PC-9 (cell line): ENCODE measurements around the gene TOMM5. TPM values are rescaled to one million over a fixed set of nuclear protein-coding genes. Genes with fewer than 3 reads are reported as not detected.

ENCODE experiments used
- BruUV-seq: library from RNA; stranded (reverse); fragments of 400-500 nt; replicated peaks from 2 replicates; lab custom pipeline; 2021; lab: Mats Ljungman, UMichigan
- CTCF ChIA-PET: fragments of 300-600 bp; sonication (Branson Sonifier 250); formaldehyde crosslinking; loops from one replicate; lab custom pipeline; 2022; ENCODE audit warnings: antibody characterized with exemption; lab: Charles Lee
- POLR2A ChIA-PET: fragments of 300-600 bp; sonication (Branson Sonifier 250); formaldehyde crosslinking; loops from one replicate; lab custom pipeline; 2022; ENCODE audit warnings: antibody characterized with exemption; ENCODE audit not compliant: unreplicated experiment; lab: Charles Lee
- DNase-seq, 2 experiments: peaks; one replicate each; pipeline versions ENCODE4 v3.0.0 to v3.0.0-alpha.2; 2015 to 2022; ENCODE audit warnings: mixed read lengths in 1 of 2
- H2AFZ ChIP-seq: fragments of 200-600 bp; sonication (generic); 2 replicates; pipeline ENCODE4 v1.8.1; 2017; ENCODE audit warnings: antibody characterized with exemption
- H3F3A ChIP-seq: fragments of 200-600 bp; sonication (generic); 2 replicates; pipeline ENCODE4 v1.8.1; 2017; ENCODE audit warnings: antibody characterized with exemption, mild to moderate bottlenecking, low read depth; ENCODE audit not compliant: insufficient read depth
- H3K27ac ChIP-seq: fragments of 200-600 bp; sonication (generic); 2 replicates; pipeline ENCODE4 v1.6.1; 2016; ENCODE audit warnings: mixed run types
- H3K27me3 ChIP-seq: fragments of 200-600 bp; sonication (generic); 2 replicates; pipeline ENCODE4 v1.6.1; 2016; ENCODE audit warnings: low read depth, mixed run types; ENCODE audit not compliant: insufficient read depth
- H3K36me3 ChIP-seq: fragments of 200-600 bp; sonication (generic); 2 replicates; pipeline ENCODE4 v1.6.1; 2016; ENCODE audit warnings: low read depth, mixed run types
- H3K4me1 ChIP-seq: fragments of 200-600 bp; sonication (generic); replicated peaks from 2 replicates; pipeline ENCODE4 v1.6.1; 2016; ENCODE audit warnings: mixed run types; ENCODE audit not compliant: insufficient read depth
- H3K4me2 ChIP-seq: fragments of 200-600 bp; sonication (generic); 2 replicates; pipeline ENCODE4 v1.6.1; 2017; ENCODE audit warnings: mixed run types
- H3K4me3 ChIP-seq: fragments of 200-600 bp; sonication (generic); 2 replicates; pipeline ENCODE4 v1.6.1; 2016; ENCODE audit warnings: mixed run types
- H3K79me2 ChIP-seq: fragments of 200-600 bp; sonication (generic); 2 replicates; pipeline ENCODE4 v1.6.1; 2017; ENCODE audit warnings: low read depth, mixed run types
- H3K9me2 ChIP-seq: fragments of 200-600 bp; sonication (generic); 2 replicates; pipeline ENCODE4 v1.8.1; 2017; ENCODE audit warnings: mild to moderate bottlenecking; ENCODE audit not compliant: insufficient read depth
- H3K9me3 ChIP-seq: fragments of 200-600 bp; sonication (generic); 2 replicates; pipeline ENCODE4 v1.8.1; 2016; ENCODE audit warnings: low read depth; ENCODE audit not compliant: insufficient read depth
- H4K20me1 ChIP-seq: fragments of 200-600 bp; sonication (generic); 2 replicates; pipeline ENCODE4 v1.8.1; 2017; ENCODE audit not compliant: insufficient read depth
- CTCF ChIP-seq: fragments of 200-600 bp; sonication (generic); conservative IDR thresholded peaks from 2 replicates; pipeline ENCODE4 v1.6.1; 2017; ENCODE audit warnings: mixed run types, antibody characterized with exemption, mild to moderate bottlenecking, moderate library complexity
- EZH2 ChIP-seq: fragments of 200-600 bp; sonication (generic); IDR thresholded peaks from 2 replicates; pipeline ENCODE4 v1.8.0; 2017; ENCODE audit warnings: antibody characterized with exemption, low read depth
- intact Hi-C: fragments of 100-400 bp; cut with micrococcal nuclease; formaldehyde crosslinking; loops from one replicate; pipeline ENCODE4 v1.10.0; 2022; ENCODE audit not compliant: unreplicated experiment
- total RNA-seq: library from RNA; stranded (reverse); gene quantifications from 2 replicates; pipeline ENCODE4 v1.2.3, GENCODE V29; 2021

TOMM5 gene
- total RNA-seq, 1 experiment from 2014 or later = 78.2 TPM

DNA sequence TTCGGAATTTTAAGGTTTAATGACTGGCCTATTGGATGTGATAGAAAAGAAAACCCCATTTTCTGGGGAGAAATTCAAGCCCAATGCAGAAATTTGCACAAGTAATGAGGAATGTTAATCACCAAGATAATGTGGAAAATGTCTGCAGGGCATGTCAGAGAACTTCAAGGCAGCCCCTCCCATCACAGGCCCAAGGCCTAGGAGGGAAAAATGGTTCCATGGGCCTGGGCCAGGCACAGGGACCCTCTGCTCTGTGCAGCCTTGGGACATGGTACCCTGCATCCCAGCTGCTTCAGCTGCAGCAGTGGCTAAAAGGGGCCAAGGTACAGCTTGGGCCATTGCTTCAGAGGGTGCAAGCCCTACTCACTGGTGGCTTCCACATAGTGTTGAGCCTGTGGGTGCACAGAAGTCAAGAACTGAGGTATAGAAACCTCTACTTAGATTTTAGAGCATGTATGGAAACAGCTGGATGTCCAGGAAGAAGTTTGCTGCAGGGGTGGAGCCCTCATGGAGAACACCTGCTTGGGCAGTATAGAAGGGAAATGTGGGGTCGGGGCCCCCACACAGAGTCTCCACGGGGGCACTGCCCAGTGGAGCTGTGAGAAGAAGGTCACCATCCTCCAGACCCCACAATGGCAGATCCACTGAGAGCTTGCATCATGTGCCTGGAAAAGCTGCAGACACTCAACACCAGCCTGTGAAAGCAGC, 28.4 kb downstream of the TOMM5 start:
- intact Hi-C loops = no loop called here
- Histone ChIP-seq H2AFZ (no peak overlapping the region), H3K27me3 (no peaks in the 10 kb centered on the region), H3K4me1 (no peaks in the 10 kb centered on the region), H3K79me2 (no peaks in the 10 kb centered on the region), H4K20me1 (no peaks in the 10 kb centered on the region), H3K4me2 (no peak overlapping the region), H3K4me3 (no peak overlapping the region), H3F3A (no peaks in the 10 kb centered on the region), H3K9me3 (peaks cover 5% of the 10 kb centered on the region; the same call in 1 of the 2 replicates), H3K36me3 (no peaks in the 10 kb centered on the region), H3K27ac (no peak overlapping the region), H3K9me2 (no peaks in the 10 kb centered on the region)
- ChIA-PET POLR2A (no interaction called here), CTCF (no interaction called here)
- no TSS peak for BruUV-seq
- DNase-seq = no peak
- TF ChIP-seq EZH2 = no peak
- no peak for TF ChIP-seq CTCF

DNA sequence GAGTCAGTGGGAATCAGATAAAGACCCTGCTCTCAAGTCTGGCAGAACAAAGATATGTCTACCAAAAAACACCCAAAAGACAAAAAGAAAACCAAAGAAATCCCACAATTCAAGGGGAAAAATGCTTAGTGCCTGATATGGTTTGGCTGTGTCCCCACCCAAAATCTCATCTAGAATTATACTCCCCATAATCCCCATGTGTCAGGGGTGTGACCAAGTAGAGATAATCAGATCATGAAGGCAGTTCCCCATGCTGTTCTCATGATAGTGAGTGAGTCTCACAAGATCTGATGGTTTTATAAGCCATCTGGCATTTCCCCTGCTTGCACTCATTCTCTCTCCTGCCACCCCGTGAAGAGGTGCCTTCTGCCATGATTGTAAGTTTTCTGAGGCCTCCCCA, 29.6 kb downstream of the TOMM5 start:
- Histone ChIP-seq H3K36me3 (no peaks in the 10 kb centered on the region), H3K4me1 (no peaks in the 10 kb centered on the region), H4K20me1 (no peaks in the 10 kb centered on the region), H3K4me3 (no peak overlapping the region), H3K27me3 (no peaks in the 10 kb centered on the region), H3K9me2 (no peaks in the 10 kb centered on the region), H3K9me3 (peaks cover 5% of the 10 kb centered on the region; the same call in 1 of the 2 replicates), H3F3A (no peaks in the 10 kb centered on the region), H3K27ac (no peak overlapping the region), H2AFZ (no peak overlapping the region), H3K4me2 (no peak overlapping the region), H3K79me2 (no peaks in the 10 kb centered on the region)
- ChIA-PET POLR2A (no interaction called here), CTCF (no interaction called here)
- intact Hi-C loops = no loop called here
- BruUV-seq = no TSS peak
- TF ChIP-seq EZH2 (no peak), CTCF (no peak)
- no peak for DNase-seq

GRCh38 chr9:37561682-37562081, 30.7 kb downstream of the TOMM5 start:
- ChIA-PET POLR2A (no interaction called here), CTCF (no interaction called here)
- no peak for DNase-seq
- Histone ChIP-seq H3K4me3 (no peak overlapping the region), H3K9me3 (peaks cover 5% of the 10 kb centered on the region; the same call in 1 of the 2 replicates), H3K9me2 (no peaks in the 10 kb centered on the region), H3K27ac (no peak overlapping the region), H2AFZ (no peak overlapping the region), H3K4me2 (no peak overlapping the region), H4K20me1 (no peaks in the 10 kb centered on the region), H3K79me2 (no peaks in the 10 kb centered on the region), H3F3A (no peaks in the 10 kb centered on the region), H3K27me3 (no peaks in the 10 kb centered on the region), H3K36me3 (no peaks in the 10 kb centered on the region), H3K4me1 (no peaks in the 10 kb centered on the region)
- intact Hi-C loops = no loop called here
- no TSS peak for BruUV-seq
- TF ChIP-seq EZH2 = no peak
- no peak for TF ChIP-seq CTCF
